HG02884 (cell line): ENCODE results near the gene CDK10.
"Not testable (repeated sequence)": the region's sequence is repeated elsewhere in the genome, so short reads cannot be mapped to it uniquely, and the experiment has no call there.

Source experiments
- ATAC-seq: cut with Tn5 transposase; IDR thresholded peaks from one replicate; pipeline ENCODE4 v1.9.1; 2021; ENCODE audit warnings: mild to moderate bottlenecking, moderate library complexity; ENCODE audit not compliant: unreplicated experiment

The CDK10 gene

GRCh38 chr16:89695086-89695874 is 8.8 kb downstream of the CDK10 start:
- ATAC-seq, result no peak

- ATAC-seq, result no peak
Observed at GRCh38 chr16:89695875-89696669, 9.6 kb downstream of the CDK10 start.

DNA sequence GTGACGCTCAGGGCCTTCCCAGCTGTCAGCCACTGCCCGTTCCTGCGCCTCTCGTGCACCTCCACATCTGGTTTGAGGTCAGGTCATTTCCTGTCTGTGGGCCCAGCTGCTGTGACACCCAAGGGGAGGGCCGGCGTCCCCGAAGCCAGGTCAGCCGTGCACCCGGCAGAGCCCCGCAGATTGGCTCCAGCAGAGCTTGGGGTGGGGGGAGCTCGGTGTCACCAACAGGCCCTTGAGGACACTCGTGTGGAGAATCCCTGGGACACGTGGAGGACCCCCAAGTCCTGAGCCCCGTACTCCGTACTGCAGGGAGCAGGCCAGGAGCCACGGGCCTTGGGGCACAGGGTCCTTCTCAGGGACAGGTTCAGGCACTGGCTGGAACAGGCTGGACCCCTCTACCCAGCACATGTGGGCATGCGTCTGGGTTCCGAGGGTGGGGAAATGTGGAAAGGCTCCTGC is 10.2 kb downstream of the CDK10 start:
- ATAC-seq, result no peak

DNA sequence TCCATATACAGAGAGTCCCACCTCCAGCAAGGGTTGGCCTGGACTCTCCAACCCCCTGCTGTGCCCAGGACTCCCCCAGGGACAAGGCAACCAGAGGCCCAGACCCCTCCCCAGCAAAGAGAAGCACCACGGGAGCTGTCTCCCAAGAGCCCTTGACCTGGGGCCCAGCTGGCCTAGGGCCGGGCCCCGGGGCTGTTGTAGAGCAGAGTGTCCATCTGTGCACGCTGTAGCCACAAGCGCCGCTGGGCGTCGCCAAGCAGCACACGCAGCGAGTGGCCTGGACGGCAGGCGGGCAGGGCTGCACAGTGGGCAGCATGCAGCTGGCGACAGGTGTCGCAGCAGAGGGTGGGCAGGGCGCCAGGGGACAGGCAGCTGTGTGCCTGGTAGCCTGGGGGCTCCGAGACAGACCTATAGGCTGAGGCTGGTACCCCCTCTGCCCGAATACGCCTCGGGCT is 10.7 kb downstream of the CDK10 start:
- no peak for ATAC-seq

DNA sequence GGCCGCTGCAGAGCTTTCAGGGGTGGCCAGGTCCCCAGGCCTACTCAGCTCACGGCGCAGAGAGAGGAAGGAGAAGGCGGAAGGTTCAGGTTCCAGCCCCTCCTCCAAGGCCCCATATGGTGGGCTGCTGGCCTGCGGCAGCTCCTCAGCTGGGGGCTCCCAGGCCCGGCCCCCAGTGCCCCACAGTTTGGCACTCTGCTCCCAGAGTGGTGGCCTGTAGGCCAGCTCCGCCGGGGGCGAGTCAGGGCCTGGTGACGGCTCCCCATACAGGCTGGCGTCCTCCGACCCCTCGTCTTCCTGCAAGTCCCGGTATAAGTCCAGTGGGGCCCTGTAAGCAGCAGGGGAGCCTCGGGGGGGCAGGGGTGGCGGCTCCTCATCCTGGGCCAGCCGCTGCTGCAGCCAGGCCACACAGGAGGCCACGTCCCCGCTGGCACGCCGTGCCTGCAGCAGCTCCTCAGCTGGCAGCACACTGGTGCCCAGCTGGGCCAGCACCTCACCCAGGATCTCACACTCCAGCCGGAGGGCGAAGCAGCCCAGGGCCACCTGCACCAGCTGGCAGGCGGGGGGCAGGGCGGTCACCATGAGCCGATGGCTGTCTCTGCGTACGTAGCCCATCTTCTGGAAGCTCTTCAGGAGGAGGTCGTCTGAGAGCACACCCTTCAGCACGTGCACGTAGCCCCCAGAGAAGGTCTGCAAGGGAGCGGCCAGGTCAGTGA is 11.3 kb downstream of the CDK10 start:
- no peak for ATAC-seq

DNA sequence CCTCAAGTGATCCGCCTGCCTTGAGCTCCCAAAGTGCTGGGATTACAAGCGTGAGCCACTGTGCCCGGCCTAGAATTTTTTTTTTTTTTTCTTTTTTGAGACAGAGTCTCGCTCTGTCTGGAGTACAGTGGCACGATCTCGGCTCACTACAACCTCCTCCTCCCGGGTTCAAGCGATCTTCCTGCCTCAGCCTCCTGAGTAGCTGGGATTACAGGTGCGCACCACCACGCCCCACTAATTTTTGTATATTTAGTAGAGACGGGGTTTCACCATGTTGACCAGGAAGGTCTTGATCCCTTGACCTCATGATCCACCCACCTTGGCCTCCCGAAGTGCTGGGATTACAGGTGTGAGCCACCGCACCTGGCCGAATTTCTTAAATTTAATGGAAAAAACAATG is 12.2 kb downstream of the CDK10 start:
- not testable (repeated sequence) for ATAC-seq

- not testable (repeated sequence) for ATAC-seq
Observed at GRCh38 chr16:89699629-89700099, 13.2 kb downstream of the CDK10 start.

DNA sequence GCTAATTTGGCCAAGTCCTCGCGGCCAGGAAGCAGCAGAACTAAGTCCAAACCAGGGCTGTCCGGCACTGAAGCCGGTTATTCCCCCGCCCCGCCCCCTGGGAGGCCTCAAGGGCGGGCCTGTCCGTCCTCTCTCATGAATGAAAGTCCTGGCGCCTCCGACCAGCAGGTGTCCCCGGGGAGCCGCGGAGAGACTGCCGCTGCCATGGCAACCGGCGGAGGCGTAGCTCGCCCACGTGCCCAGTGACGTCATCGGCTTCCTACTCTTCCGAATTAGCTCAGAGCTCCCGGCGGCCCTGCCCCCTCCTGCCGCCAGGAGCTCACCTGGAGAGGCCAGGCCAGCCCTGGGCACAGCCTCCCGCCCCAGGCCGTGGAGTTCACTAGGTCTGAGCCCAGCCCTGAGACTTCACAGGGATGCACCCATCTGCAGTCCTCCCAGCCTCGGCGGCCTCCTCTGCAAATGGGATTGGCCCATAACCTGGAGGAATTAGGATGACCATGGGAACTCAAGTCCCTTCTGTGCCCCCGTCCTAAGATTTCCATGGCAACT is 13.7 kb downstream of the CDK10 start:
- ATAC-seq, result no peak

DNA sequence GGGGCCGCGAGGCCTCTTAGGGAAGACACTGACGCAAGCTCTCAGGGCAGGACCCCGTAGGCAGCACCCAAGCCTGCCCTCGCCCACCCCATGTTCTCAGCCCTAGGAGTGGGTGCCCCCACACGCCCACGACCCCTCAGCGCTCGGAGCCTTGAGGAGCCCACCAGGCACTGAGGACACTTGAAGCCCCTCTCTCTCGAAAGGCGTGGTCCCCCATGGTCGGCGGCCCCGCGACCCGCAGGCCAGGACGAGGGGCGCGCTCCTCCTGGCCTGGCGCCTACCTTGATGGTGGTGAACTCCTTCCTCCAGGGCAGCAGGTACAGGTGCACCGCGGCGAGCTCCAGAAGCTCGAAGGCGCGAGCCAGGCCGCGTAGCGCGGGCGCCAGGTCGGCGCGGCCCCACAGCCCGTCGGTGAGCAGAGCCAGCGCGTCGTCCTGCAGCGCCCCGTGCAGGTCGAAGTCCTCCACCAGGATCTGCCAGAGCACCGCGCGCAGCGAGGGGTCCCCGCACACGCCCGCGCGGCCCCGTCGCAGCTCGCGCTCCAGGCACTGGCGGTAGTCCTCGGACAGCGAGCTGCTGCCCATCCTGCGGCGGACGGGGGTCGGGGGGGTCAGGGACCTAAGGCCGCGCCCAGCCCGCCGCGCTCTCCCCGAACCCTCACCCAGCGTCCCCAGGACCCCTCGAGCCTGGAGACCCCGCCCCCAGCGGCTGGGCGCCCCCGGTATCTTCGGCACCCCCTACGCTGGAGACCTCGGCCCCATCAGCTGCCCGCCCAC is 14.3 kb downstream of the CDK10 start:
- ATAC-seq, result peak; percentile 8

GRCh38 chr16:89701425-89702406 is 15.2 kb downstream of the CDK10 start, which contains the start of gene SPATA2L:
TSS of gene SPATA2L (minus strand) at chr16:89701705. CDS start at chr16:89701232, 473 bp downstream.
- ATAC-seq, result peak; percentile 61

- no peak for ATAC-seq
Observed at GRCh38 chr16:89704281-89704680, 17.8 kb downstream of the CDK10 start.

DNA sequence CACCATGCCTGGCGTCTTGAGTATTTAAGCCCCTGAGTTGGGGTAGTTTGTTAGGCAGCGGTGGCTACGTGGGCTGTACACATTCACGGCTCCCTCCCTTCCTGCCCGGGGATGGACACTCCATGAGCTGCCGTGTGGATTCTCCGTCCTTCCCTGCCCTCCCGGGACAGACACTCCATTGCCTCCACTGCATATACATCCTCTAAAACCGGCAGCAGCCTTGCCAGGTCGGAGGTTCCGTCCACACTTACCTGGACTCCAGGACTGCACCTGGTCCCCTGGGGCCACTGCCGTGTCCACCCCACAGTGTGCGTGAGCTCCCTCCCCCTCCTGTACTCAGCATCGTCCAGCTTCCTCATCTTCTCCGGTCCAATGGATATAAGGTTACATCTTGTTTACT is 18.5 kb downstream of the CDK10 start:
- no peak for ATAC-seq

GRCh38 chr16:89706518-89707260 is 20.2 kb downstream of the CDK10 start:
- no peak for ATAC-seq

DNA sequence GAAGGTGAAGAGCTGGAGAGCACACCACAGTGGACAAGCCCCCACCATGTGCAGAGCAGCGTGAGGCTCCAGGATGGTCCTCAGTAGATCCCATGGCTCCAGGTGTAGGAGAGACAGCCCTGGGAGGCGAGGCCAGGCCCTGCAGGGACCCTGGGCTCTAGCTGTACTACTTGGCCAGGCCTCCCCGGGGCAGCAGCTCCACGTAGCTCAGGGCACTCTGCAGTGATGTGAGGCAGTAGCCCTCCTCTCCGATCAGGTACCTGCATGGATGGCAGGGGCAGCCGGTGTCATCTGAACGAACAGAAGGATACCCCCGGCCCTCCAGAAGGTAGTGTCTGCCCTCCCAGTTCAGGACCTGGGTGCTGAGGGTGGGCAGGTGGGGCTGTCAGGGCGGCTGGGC is 21.2 kb downstream of the CDK10 start:
- ATAC-seq, result no peak

- ATAC-seq, result no peak
Observed at GRCh38 chr16:89708481-89708931, 22.0 kb downstream of the CDK10 start.

DNA sequence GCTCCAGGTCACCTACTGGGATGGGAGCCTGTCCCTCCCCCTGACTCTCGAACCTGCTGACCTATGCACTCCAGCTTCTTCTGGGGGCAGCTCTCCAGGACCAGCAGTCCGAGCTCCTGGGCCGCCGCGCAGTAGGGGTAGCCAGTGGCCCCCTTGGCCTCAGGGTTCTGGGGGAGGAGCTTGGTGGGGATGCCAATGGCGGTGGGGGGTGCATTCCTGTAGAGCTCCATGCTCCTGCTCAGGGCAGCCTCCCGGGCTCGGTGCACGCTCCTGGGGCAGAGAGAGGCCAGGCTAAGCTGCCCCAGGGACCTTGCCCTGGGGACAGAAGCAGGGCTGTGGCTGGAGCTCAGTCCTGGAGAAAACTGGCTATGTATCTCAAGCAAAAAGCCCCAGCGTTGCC is 22.7 kb downstream of the CDK10 start:
- ATAC-seq, result no peak

- ATAC-seq, result no peak
Observed at GRCh38 chr16:89709716-89710432, 23.4 kb downstream of the CDK10 start.
